Inflammatory macrophage (primary cell): ENCODE data around the gene E2F8.

Experiments
- DNase-seq, 2 donors: peaks; one replicate each; pipeline ENCODE4 v3.0.0-alpha.2; 2020 to 2022

The E2F8 gene

GRCh38 chr11:19181531-19182261 lies 59.0 kb downstream of the E2F8 start:
- peak; percentile 1 to 8 for DNase-seq

- DNase-seq, result no peak
These were observed 64.0 kb downstream of the E2F8 start for GRCh38 chr11:19176629-19177186.
